K562 (cell line): Measurements from ENCODE around the gene FAM110D. TPM values are rescaled to one million over a fixed set of nuclear protein-coding genes. Genes with fewer than 3 reads are reported as not detected.

ENCODE experiments used
- ARNT ChIP-seq, 2 experiments: fragments of 450-650 bp; IDR thresholded peaks; 2 replicates each; pipeline ENCODE4 v1.6.1; 2016; ENCODE audit warnings: mild to moderate bottlenecking in 1 of 2
- ATF6 ChIP-seq: sonication (generic); formaldehyde crosslinking; IDR thresholded peaks from 2 replicates; pipeline ENCODE4 v1.4.0; 2020; ENCODE audit warnings: mild to moderate bottlenecking, missing genetic modification reagents
- CREB1 ChIP-seq, 2 experiments: sonication (generic) in 1 of 2; formaldehyde crosslinking in 1 of 2; IDR thresholded peaks; 2 replicates each; pipeline versions ENCODE4 v1.6.1 to v1.8.0; 2012 to 2022; ENCODE audit warnings: inconsistent platforms in 1 of 2, mild to moderate bottlenecking in 1 of 2, missing genetic modification reagents in 1 of 2, moderate library complexity in 1 of 2
- EGR1 ChIP-seq: fragments of 450-650 bp; conservative IDR thresholded peaks from 2 replicates; pipeline ENCODE4 v1.6.1; 2017; ENCODE audit warnings: mild to moderate bottlenecking
- ETV1 ChIP-seq: fragments of 450-650 bp; conservative IDR thresholded peaks from 2 replicates; pipeline ENCODE4 v1.6.1; 2016; ENCODE audit warnings: missing genetic modification characterization, control low read depth, low read depth, missing compliant biosample characterization
- FOSL1 ChIP-seq: fragments of 200-800 bp; sonication (Bioruptor generic); conservative IDR thresholded peaks from 2 replicates; pipeline ENCODE4 v1.6.1; 2016; ENCODE audit warnings: missing genetic modification characterization, missing compliant biosample characterization
- HLTF ChIP-seq: fragments of 450-650 bp; IDR thresholded peaks from 2 replicates; pipeline ENCODE4 v1.6.1; 2016
- LCOR ChIP-seq: sonication (generic); formaldehyde crosslinking; IDR thresholded peaks from 2 replicates; pipeline ENCODE4 v1.8.0; 2022; ENCODE audit warnings: mild to moderate bottlenecking, missing genetic modification reagents
- MYC ChIP-seq, 2 experiments: fragments of 250-450 bp in 1 of 2; sonication (Bioruptor Pico) in 1 of 2; IDR thresholded peaks; 2 replicates each; pipeline versions ENCODE4 v1.5.1 to v1.6.1; 2012 to 2021; ENCODE audit warnings: low read depth in 2 of 2, borderline replicate concordance in 1 of 2, improper control_type of control experiment in 1 of 2, low read length in 1 of 2, mild to moderate bottlenecking in 1 of 2, moderate library complexity in 1 of 2
- NRF1 ChIP-seq, 2 experiments: fragments of 450-650 bp; IDR thresholded peaks in 1 of 2; conservative IDR thresholded peaks in 1 of 2; 2 replicates each; pipeline ENCODE4 v1.6.1; 2014; ENCODE audit warnings: mild to moderate bottlenecking in 2 of 2
- SMC3 ChIP-seq: conservative IDR thresholded peaks from 2 replicates; pipeline ENCODE4 v1.6.1; 2011; ENCODE audit warnings: low read depth, low read length, improper control_type of control experiment; ENCODE audit not compliant: insufficient read depth
- TEAD2 ChIP-seq: fragments of 450-650 bp; IDR thresholded peaks from 2 replicates; pipeline ENCODE4 v1.6.1; 2016; ENCODE audit warnings: missing genetic modification characterization, control low read depth, missing compliant biosample characterization
- TFAP4 ChIP-seq: sonication (generic); formaldehyde crosslinking; IDR thresholded peaks from 2 replicates; pipeline ENCODE4 v1.8.0; 2022; ENCODE audit warnings: missing genetic modification reagents, mild to moderate bottlenecking, moderate library complexity, borderline replicate concordance
- ZEB2 ChIP-seq: fragments of 450-650 bp; IDR thresholded peaks from 2 replicates; pipeline ENCODE4 v1.6.1; 2016
- ZNF589 ChIP-seq: fragments of 200-800 bp; sonication (Bioruptor generic); IDR thresholded peaks from 2 replicates; pipeline ENCODE4 v1.6.1; 2016; ENCODE audit warnings: low read depth, missing genetic modification characterization, missing compliant biosample characterization
- ZNF77 ChIP-seq: fragments of 250-450 bp; sonication (Bioruptor Pico); IDR thresholded peaks from 2 replicates; pipeline ENCODE4 v1.5.0; 2020
- ZNF830 ChIP-seq: fragments of 250-450 bp; sonication (Bioruptor Pico); IDR thresholded peaks from 2 replicates; pipeline ENCODE4 v1.5.0; 2021; ENCODE audit warnings: mild to moderate bottlenecking
- polyA plus RNA-seq, 8 experiments: library from polyadenylated mRNA; depleted of rRNA in 4 of 8; stranded (reverse) in 5 of 8; unstranded in 3 of 8; fragments of >200 nt; fragmentation: Nextera tagmentation in 2 of 8; fragmentation: Illumina TruSeq in 1 of 8; extraction: Ambion mirVana in 2 of 8; extraction: Trizol in 1 of 8; gene quantifications; 2 replicates each; pipeline versions ENCODE4 v1.2.1 to v1.2.3, GENCODE V29; 2011 to 2014; ENCODE audit warnings: inconsistent platforms in 1 of 8, missing spikeins in 1 of 8
- total RNA-seq, 7 experiments: library from RNA; depleted of rRNA in 6 of 7; stranded (reverse); fragments of >200 nt in 6 of 7; fragmentation: Illumina TruSeq in 2 of 7; extraction: Trizol in 2 of 7; gene quantifications; 2 replicates each; pipeline versions ENCODE4 v1.2.1 to v1.2.3, GENCODE V29; 2011 to 2021; ENCODE audit warnings: low replicate concordance in 1 of 7
- TF ChIP-seq, protein P1 (sequence below): sonication (generic); formaldehyde crosslinking; IDR thresholded peaks from 2 replicates; pipeline ENCODE4 v1.5.0; 2020; ENCODE audit warnings: missing genetic modification reagents
- TF ChIP-seq, protein P2 (sequence below): fragments of 200-800 bp; sonication (Bioruptor generic); IDR thresholded peaks from 2 replicates; pipeline ENCODE4 v1.6.1; 2017; ENCODE audit warnings: missing genetic modification characterization, missing compliant biosample characterization

The FAM110D gene
- total and polyA plus RNA-seq, 9 of the 15 experiments (the other 6 are each of a cell fraction or from before 2014, with no cell fraction given), result 0.04 to 1.1 (median 0.33) TPM

DNA sequence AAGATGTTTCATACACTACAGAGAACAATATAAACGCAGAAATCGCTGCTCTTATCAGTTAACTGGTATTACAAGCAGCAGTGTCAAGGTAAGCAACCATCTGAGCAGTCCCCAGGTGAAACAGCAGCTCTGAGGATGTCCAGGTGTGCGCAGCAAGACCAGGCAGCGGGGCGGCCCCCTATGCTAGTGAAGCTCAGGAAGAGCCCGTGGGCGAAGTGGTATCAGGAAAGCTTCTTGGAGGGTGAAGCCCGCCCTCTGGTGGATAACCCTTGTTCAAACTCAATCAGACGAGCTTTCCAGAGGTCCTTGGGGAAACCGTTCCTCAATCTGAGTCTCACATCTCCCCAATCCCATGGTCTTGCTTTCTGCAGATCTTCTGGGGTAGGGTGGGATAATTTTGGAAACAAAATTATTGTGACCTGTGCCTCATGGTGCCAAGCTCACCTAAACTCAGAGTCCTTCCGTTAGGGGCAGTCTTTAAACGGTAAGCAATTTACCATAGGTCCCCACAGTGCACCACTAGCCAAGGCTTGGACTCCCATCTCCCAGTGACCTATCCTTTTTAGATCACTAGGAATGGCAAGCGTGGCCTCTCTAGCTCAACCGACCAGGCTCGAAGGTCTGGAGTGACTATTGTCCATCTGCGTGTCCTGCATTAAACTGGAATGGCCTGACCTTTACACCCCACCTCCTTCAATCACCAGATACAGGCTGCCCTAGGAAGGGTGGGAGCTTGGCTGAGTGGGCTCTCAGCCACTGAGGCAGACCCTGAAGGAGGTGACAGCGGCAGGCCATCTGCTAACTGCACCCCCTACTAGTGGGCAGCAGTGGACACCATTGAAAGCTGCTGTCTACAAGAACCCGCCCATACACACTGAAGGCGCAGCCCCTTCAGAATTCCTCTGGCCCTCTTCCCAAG lies 13.6 kb upstream of the FAM110D start (continued):
- TF ChIP-seq, protein P1, sequence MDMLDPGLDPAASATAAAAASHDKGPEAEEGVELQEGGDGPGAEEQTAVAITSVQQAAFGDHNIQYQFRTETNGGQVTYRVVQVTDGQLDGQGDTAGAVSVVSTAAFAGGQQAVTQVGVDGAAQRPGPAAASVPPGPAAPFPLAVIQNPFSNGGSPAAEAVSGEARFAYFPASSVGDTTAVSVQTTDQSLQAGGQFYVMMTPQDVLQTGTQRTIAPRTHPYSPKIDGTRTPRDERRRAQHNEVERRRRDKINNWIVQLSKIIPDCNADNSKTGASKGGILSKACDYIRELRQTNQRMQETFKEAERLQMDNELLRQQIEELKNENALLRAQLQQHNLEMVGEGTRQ (CRISPR knock-in tag), result no peak; the same call in 1 of the 2 replicates
- TF ChIP-seq TEAD2 (tag) (no peak), ATF6 (0 out of 2 replicates have a peak, but pooled peaks have one; percentile 31), ETV1 (tag) (peak; percentile 40; the same call in 1 of the 2 replicates), ZEB2 (peak; percentile 86), ZNF589 (CRISPR knock-in tag) (no peak), SMC3 (peak; percentile 97), HLTF (no peak), EGR1 (peak; percentile 72), ZNF830 (CRISPR knock-in tag) (0 out of 2 replicates have a peak, but pooled peaks have one; percentile 39), MYC (IDR thresholded peaks at IDR 0.05; ENCODE audit: low read depth, low read length) (peak; percentile 60; the same call in 1 of the 2 replicates), MYC (CRISPR knock-in tag; IDR thresholded peaks at IDR 0.05; ENCODE audit: borderline replicate concordance, low read depth) (no peak), ZNF77 (CRISPR knock-in tag) (no peak), LCOR (CRISPR knock-in tag) (peak; percentile 79; the same call in 1 of the 2 replicates), FOSL1 (tag) (peak; percentile 23; the same call in 1 of the 2 replicates), ARNT (IDR thresholded peaks at IDR 0.05) (0 out of 4 replicates have a peak, but pooled peaks of 1 of the 2 experiments have one; percentile 36), TFAP4 (CRISPR knock-in tag) (peak; percentile 67; the same call in 1 of the 2 replicates), NRF1 (conservative IDR thresholded peaks at IDR 0.05 in 1 of 2, IDR thresholded peaks at IDR 0.05 in 1 of 2) (peak; percentile 54 to 56; a peak in 3 of 4 replicates), CREB1 (IDR thresholded peaks at IDR 0.05) (no peak), CREB1 (CRISPR knock-in tag; IDR thresholded peaks at IDR 0.05) (0 out of 2 replicates have a peak, but pooled peaks have one; percentile 50)
- TF ChIP-seq, protein P2, sequence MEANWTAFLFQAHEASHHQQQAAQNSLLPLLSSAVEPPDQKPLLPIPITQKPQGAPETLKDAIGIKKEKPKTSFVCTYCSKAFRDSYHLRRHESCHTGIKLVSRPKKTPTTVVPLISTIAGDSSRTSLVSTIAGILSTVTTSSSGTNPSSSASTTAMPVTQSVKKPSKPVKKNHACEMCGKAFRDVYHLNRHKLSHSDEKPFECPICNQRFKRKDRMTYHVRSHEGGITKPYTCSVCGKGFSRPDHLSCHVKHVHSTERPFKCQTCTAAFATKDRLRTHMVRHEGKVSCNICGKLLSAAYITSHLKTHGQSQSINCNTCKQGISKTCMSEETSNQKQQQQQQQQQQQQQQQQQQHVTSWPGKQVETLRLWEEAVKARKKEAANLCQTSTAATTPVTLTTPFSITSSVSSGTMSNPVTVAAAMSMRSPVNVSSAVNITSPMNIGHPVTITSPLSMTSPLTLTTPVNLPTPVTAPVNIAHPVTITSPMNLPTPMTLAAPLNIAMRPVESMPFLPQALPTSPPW (CRISPR knock-in tag), result peak; percentile 43; the same call in 1 of the 2 replicates
